Suprapubic skin (tissue), 3 donors: Measurements from ENCODE around the gene CHDH.

ENCODE experiments used
- EP300 ChIP-seq: sonication (generic); formaldehyde crosslinking; IDR thresholded peaks from one replicate; pipeline ENCODE4 v1.6.1; 2017; ENCODE audit warnings: antibody characterized with exemption
- TF ChIP-seq, protein P1 (sequence below), 2 donors: fragments of 200-600 bp in 1 of 2; fragments of 450-650 bp in 1 of 2; sonication (generic) in 1 of 2; IDR thresholded peaks; one replicate each; pipeline ENCODE4 v1.5.1; 2016 to 2019; ENCODE audit warnings: antibody characterized with exemption in 2 of 2, mild to moderate bottlenecking in 1 of 2, moderate library complexity in 1 of 2

DNA sequence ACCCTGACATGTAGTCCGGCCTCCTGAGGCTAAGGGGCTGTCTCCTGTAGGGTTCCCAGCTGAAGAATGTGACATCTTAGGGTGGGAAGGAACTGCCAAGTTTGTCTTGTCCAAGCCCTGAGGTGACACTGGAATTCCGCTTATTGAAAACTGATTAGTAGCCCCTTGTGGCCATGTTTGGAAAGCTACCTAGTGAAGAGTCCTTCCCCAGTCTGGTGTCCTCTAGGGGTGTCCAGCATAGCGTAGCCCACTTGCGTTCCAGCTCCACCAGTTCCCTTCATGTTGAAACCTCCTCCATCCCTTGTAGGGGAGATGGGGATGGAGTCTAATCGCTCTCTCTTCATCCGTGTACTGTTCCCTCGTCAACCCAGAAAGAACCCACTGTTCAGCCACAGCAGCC, 79.5 kb downstream of the CHDH start:
- TF ChIP-seq, protein P1, sequence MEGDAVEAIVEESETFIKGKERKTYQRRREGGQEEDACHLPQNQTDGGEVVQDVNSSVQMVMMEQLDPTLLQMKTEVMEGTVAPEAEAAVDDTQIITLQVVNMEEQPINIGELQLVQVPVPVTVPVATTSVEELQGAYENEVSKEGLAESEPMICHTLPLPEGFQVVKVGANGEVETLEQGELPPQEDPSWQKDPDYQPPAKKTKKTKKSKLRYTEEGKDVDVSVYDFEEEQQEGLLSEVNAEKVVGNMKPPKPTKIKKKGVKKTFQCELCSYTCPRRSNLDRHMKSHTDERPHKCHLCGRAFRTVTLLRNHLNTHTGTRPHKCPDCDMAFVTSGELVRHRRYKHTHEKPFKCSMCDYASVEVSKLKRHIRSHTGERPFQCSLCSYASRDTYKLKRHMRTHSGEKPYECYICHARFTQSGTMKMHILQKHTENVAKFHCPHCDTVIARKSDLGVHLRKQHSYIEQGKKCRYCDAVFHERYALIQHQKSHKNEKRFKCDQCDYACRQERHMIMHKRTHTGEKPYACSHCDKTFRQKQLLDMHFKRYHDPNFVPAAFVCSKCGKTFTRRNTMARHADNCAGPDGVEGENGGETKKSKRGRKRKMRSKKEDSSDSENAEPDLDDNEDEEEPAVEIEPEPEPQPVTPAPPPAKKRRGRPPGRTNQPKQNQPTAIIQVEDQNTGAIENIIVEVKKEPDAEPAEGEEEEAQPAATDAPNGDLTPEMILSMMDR (IDR thresholded peaks at IDR 0.05): no peak
- no peak for TF ChIP-seq EP300
